ENCODE results near the gene LRRC72. TPM values are rescaled to one million over a fixed set of nuclear protein-coding genes. Genes with fewer than 3 reads are reported as not detected.

LRRC72 gene
- total RNA-seq = not detected in 2 replicates

GRCh38 chr7:16526742-16527540 is at the start of gene LRRC72:
Gene LRRC72 (plus strand): TSS chr7:16526825. CDS start chr7:16526953, 128 bp downstream.

Other genes with a start within 250 kb of the LRRC72 start
- 2.7 and 5.0 TPM in 2 replicates for gene CRPPA, start 105.3 kb upstream of the LRRC72 start, total RNA-seq
- not detected in 2 replicates for gene SOSTDC1, start 61.1 kb upstream of the LRRC72 start, total RNA-seq
- 23.0 and 23.2 TPM in 2 replicates for gene ANKMY2, start 118.9 kb downstream of the LRRC72 start, total RNA-seq
- 39.3 and 50.7 TPM in 2 replicates for gene BZW2, start 119.4 kb downstream of the LRRC72 start, total RNA-seq
- gene TSPAN13, start 226.9 kb downstream of the LRRC72 start, total RNA-seq = 0.39 and 1.4 TPM in 2 replicates

All from articular chondrocyte of knee joint (primary cell).